Esophagus squamous epithelium (tissue), 4 donors: ENCODE measurements around the gene SLC9C2.

Experiments
- POLR2A ChIP-seq, 4 donors: fragments of 450-650 bp; IDR thresholded peaks; one replicate each; pipeline ENCODE4 v1.6.1; 2017; ENCODE audit warnings: antibody characterized with exemption in 4 of 4, mild to moderate bottlenecking in 4 of 4, moderate library complexity in 3 of 4
- TF ChIP-seq, protein P1 (sequence below), 6 experiments: fragments of 450-650 bp in 4 of 6; fragments of 200-600 bp in 2 of 6; sonication (generic) in 2 of 6; IDR thresholded peaks; one replicate each; pipeline ENCODE4 v1.5.1; 2016 to 2019; ENCODE audit warnings: antibody characterized with exemption in 6 of 6, mild to moderate bottlenecking in 4 of 6, moderate library complexity in 4 of 6

DNA sequence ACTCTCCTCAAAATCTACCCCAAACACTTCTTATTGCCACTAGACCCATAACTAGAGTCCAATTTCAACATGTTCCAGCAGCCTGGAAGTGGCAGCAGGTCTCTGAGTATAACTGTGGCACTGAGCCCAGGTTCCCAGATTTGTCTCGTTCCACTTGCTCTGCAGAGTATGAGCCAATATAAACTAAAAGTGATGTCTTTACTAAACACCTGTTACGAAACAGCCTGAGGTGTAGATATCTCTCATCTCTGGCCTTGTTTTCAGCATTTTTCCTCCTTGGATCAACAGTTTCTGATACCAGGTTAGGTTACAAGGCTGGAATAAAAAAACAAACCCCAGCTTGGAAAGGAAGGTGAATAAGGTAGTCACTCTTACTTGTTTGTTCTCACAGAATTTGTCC is 150.9 kb downstream of the SLC9C2 start:
- TF ChIP-seq POLR2A (IDR thresholded peaks at IDR 0.05) = no peak
- TF ChIP-seq, protein P1, sequence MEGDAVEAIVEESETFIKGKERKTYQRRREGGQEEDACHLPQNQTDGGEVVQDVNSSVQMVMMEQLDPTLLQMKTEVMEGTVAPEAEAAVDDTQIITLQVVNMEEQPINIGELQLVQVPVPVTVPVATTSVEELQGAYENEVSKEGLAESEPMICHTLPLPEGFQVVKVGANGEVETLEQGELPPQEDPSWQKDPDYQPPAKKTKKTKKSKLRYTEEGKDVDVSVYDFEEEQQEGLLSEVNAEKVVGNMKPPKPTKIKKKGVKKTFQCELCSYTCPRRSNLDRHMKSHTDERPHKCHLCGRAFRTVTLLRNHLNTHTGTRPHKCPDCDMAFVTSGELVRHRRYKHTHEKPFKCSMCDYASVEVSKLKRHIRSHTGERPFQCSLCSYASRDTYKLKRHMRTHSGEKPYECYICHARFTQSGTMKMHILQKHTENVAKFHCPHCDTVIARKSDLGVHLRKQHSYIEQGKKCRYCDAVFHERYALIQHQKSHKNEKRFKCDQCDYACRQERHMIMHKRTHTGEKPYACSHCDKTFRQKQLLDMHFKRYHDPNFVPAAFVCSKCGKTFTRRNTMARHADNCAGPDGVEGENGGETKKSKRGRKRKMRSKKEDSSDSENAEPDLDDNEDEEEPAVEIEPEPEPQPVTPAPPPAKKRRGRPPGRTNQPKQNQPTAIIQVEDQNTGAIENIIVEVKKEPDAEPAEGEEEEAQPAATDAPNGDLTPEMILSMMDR (IDR thresholded peaks at IDR 0.05) = no peak
